ENCODE data around the gene ITPK1. TPM values are rescaled to one million over a fixed set of nuclear protein-coding genes. Genes with fewer than 3 reads are reported as not detected.

ITPK1 gene
- total RNA-seq, 3 donors from 2014 or later = 27.8 to 91.7 (median 42.9) TPM

- no peaks in the 10 kb centered on the region for H3K4me1 ChIP-seq
- intact Hi-C loops (cut with DNase I; ENCODE audit: low total_unique reads) = no loop called here
- H3K36me3 ChIP-seq = no peaks in the 10 kb centered on the region
These were observed 173.1 kb downstream of the ITPK1 start for GRCh38 chr14:92942576-92942975.

GRCh38 chr14:92942136-92942535 lies 173.6 kb downstream of the ITPK1 start:
- TF ChIP-seq POLR2AphosphoS5 (IDR thresholded peaks at IDR 0.05) (no peak), CTCF (IDR thresholded peaks at IDR 0.05) (no peak), POLR2A (IDR thresholded peaks at IDR 0.05) (no peak)
- no peaks in the 10 kb centered on the region for H3K36me3 ChIP-seq
- H3K27ac ChIP-seq = no peak overlapping the region
- DNase-seq (ENCODE audit: low spot score in 2 of 2) = no peak
- no peak overlapping the region for H3K4me3 ChIP-seq
- no peaks in the 10 kb centered on the region for H3K9me3 ChIP-seq
- H3K27me3 ChIP-seq = no peaks in the 10 kb centered on the region
- no peaks in the 10 kb centered on the region for H3K4me1 ChIP-seq
- intact Hi-C loops (cut with DNase I; ENCODE audit: low total_unique reads) = no loop called here

More at GRCh38 chr14:92942576-92942975, 173.1 kb downstream of the ITPK1 start:
- Histone ChIP-seq H3K27me3 (no peaks in the 10 kb centered on the region), H3K27ac (no peak overlapping the region), H3K9me3 (no peaks in the 10 kb centered on the region), H3K4me3 (no peak overlapping the region)
- no peak for DNase-seq (ENCODE audit: low spot score in 2 of 2)
- TF ChIP-seq POLR2A (IDR thresholded peaks at IDR 0.05) (no peak), CTCF (IDR thresholded peaks at IDR 0.05) (no peak), POLR2AphosphoS5 (IDR thresholded peaks at IDR 0.05) (no peak)

GRCh38 chr14:92941531-92941930 lies 174.2 kb downstream of the ITPK1 start:
- no peak overlapping the region for H3K27ac ChIP-seq
- DNase-seq (ENCODE audit: low spot score in 2 of 2) = no peak
- no peak overlapping the region for H3K4me3 ChIP-seq
- H3K9me3 ChIP-seq = no peaks in the 10 kb centered on the region
- no peaks in the 10 kb centered on the region for H3K36me3 ChIP-seq
- TF ChIP-seq POLR2A (IDR thresholded peaks at IDR 0.05) (no peak), CTCF (IDR thresholded peaks at IDR 0.05) (no peak), POLR2AphosphoS5 (IDR thresholded peaks at IDR 0.05) (no peak)
- no peaks in the 10 kb centered on the region for H3K4me1 ChIP-seq
- intact Hi-C loops (cut with DNase I; ENCODE audit: low total_unique reads) = no loop called here
- no peaks in the 10 kb centered on the region for H3K27me3 ChIP-seq

GRCh38 chr14:92940543-92940942 lies 175.2 kb downstream of the ITPK1 start:
- Histone ChIP-seq H3K4me1 (no peaks in the 10 kb centered on the region), H3K27ac (no peak overlapping the region), H3K36me3 (no peaks in the 10 kb centered on the region), H3K9me3 (no peaks in the 10 kb centered on the region), H3K4me3 (no peak overlapping the region), H3K27me3 (no peaks in the 10 kb centered on the region)
- TF ChIP-seq POLR2A (IDR thresholded peaks at IDR 0.05) = no peak
- no peak for TF ChIP-seq CTCF (IDR thresholded peaks at IDR 0.05)
- no peak for TF ChIP-seq POLR2AphosphoS5 (IDR thresholded peaks at IDR 0.05)
- intact Hi-C loops (cut with DNase I; ENCODE audit: low total_unique reads) = no loop called here
- no peak for DNase-seq (ENCODE audit: low spot score in 2 of 2)

- no peak for DNase-seq (ENCODE audit: low spot score in 2 of 2)
- no peak overlapping the region for H3K27ac ChIP-seq
- intact Hi-C loops (cut with DNase I; ENCODE audit: low total_unique reads) = no loop called here
- H3K4me1 ChIP-seq = no peaks in the 10 kb centered on the region
- H3K27me3 ChIP-seq = no peaks in the 10 kb centered on the region
- H3K9me3 ChIP-seq = no peaks in the 10 kb centered on the region
- H3K36me3 ChIP-seq = no peaks in the 10 kb centered on the region
- H3K4me3 ChIP-seq = no peak overlapping the region
- TF ChIP-seq POLR2AphosphoS5 (IDR thresholded peaks at IDR 0.05) (no peak), CTCF (IDR thresholded peaks at IDR 0.05) (no peak), POLR2A (IDR thresholded peaks at IDR 0.05) (no peak)
These were observed 176.0 kb downstream of the ITPK1 start for GRCh38 chr14:92939699-92940098.

Data from breast epithelium (tissue), 4 donors.